Transverse colon (tissue), 4 donors: ENCODE measurements around the gene LAMTOR1.

Source experiments
- POLR2AphosphoS5 ChIP-seq, 3 donors: sonication (generic); formaldehyde crosslinking; IDR thresholded peaks; one replicate each; pipeline ENCODE4 v1.6.1; 2016; ENCODE audit warnings: antibody characterized with exemption in 3 of 3
- TF ChIP-seq, protein P1 (sequence below), 5 experiments: fragments of 200-600 bp in 3 of 5; fragments of 450-650 bp in 2 of 5; sonication (generic) in 3 of 5; IDR thresholded peaks; 1 replicate in 2 of 5; 2 replicates in 3 of 5; pipeline ENCODE4 v1.5.1; 2016 to 2017; ENCODE audit warnings: antibody characterized with exemption in 5 of 5, inconsistent platforms in 3 of 5, mild to moderate bottlenecking in 2 of 5, moderate library complexity in 1 of 5

DNA sequence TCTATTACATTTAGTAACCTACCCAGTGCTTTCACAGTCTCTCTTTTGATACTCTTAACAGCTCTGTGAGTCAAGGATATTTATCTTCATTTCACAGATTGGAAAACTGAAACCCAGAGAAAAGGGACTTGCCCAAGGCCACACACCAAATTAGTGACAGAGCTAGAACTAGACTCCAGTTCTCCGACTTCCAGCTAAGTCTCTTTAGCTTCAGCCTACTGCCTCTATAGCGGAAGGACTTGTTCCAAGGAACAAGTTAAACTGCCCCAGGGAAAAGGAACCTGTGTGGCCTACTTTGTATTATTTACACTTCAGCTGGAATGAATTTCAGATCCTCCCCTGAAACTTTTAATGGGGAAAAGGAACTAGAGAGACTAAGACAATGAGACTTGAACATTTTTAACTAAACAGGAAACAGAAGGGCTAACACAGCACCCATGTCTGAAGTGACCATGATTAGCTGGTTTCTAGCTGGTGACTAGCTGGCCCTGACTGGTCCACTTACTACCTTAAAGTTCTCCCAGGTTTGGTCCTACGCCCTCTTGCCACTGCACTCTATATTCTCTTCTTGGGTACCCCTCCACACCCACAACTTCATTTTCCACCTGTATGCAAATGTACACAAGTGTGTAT is 21.2 kb downstream of the LAMTOR1 start:
- TF ChIP-seq, protein P1, sequence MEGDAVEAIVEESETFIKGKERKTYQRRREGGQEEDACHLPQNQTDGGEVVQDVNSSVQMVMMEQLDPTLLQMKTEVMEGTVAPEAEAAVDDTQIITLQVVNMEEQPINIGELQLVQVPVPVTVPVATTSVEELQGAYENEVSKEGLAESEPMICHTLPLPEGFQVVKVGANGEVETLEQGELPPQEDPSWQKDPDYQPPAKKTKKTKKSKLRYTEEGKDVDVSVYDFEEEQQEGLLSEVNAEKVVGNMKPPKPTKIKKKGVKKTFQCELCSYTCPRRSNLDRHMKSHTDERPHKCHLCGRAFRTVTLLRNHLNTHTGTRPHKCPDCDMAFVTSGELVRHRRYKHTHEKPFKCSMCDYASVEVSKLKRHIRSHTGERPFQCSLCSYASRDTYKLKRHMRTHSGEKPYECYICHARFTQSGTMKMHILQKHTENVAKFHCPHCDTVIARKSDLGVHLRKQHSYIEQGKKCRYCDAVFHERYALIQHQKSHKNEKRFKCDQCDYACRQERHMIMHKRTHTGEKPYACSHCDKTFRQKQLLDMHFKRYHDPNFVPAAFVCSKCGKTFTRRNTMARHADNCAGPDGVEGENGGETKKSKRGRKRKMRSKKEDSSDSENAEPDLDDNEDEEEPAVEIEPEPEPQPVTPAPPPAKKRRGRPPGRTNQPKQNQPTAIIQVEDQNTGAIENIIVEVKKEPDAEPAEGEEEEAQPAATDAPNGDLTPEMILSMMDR (IDR thresholded peaks at IDR 0.05): no peak
- no peak for TF ChIP-seq POLR2AphosphoS5 (IDR thresholded peaks at IDR 0.05)
